Large intestine (tissue), 3 donors: ENCODE data around the gene TJAP1. TPM values are rescaled to one million over a fixed set of nuclear protein-coding genes. Genes with fewer than 3 reads are reported as not detected.
"Not testable (repeated sequence)": the region's sequence is repeated elsewhere in the genome, so short reads cannot be mapped to it uniquely, and the experiment has no call there.

Source experiments
- DNase-seq, 2 donors: peaks; one replicate each; pipeline versions ENCODE4 v3.0.0 to v3.0.0-alpha.2; 2013
- H3K27ac ChIP-seq: one replicate; pipeline ENCODE4 v1.5.1; 2013; ENCODE audit warnings: low read length
- H3K27me3 ChIP-seq: 2 replicates; pipeline ENCODE4 v1.6.1; 2013; ENCODE audit warnings: low read length; ENCODE audit not compliant: control insufficient read depth, insufficient read depth
- H3K36me3 ChIP-seq: 2 replicates; pipeline ENCODE4 v1.6.1; 2013; ENCODE audit warnings: low read length; ENCODE audit not compliant: control insufficient read depth, insufficient read depth
- H3K4me1 ChIP-seq: one replicate; pipeline ENCODE4 v1.6.1; 2013; ENCODE audit warnings: low read length; ENCODE audit not compliant: control insufficient read depth, insufficient read depth
- H3K4me3 ChIP-seq: one replicate; pipeline ENCODE4 v1.5.1; 2013; ENCODE audit warnings: low read length
- H3K9me3 ChIP-seq: one replicate; pipeline ENCODE4 v1.6.1; 2013; ENCODE audit warnings: mild to moderate bottlenecking, low read depth, low read length, moderate library complexity; ENCODE audit not compliant: control insufficient read depth
- WGBS: methylation state at CpG from one replicate; pipeline ENCODE4 v1.1.5; 2013; ENCODE audit warnings: low lambda C conversion rate; ENCODE audit not compliant: insufficient coverage; 5-methylcytosine and 5-hydroxymethylcytosine counted together
- polyA plus RNA-seq: library from polyadenylated mRNA; unstranded; fragments of 120-200 nt; gene quantifications from one replicate; pipeline ENCODE4 v1.2.1, GENCODE V29; 2013

The TJAP1 gene
- polyA plus RNA-seq, 1 donor = 43.1 TPM

DNA sequence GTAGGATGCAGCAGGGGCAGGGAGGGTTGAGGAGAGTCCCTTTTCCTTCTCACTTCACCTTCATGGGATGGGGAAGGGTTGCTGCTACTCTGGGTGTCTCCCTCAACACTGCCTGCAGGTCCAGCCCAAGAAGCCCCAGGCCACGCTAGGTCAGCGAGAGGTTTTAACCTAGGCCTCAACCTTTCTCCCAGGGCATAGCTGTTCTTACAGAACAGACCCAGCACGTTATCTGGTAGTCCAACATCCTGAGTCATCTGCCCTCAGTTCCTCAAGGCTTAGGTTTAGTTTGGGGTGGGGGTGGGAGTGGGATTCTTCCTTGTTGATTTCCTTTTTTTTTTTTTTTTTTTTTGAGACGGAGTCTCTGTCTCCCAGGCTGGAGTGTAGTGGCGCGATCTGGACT is 17.0 kb downstream of the TJAP1 start:
- whole genome bisulfite sequencing = no CpG with 5 or more reads among the region's 6 CpGs
- Histone ChIP-seq H3K27me3 (no peaks in the 10 kb centered on the region), H3K4me1 (peaks cover 54% of the 10 kb centered on the region), H3K27ac (peak overlapping the region; percentile 89), H3K4me3 (no peak overlapping the region), H3K36me3 (peaks cover 34% of the 10 kb centered on the region), H3K9me3 (no peaks in the 10 kb centered on the region)
- no peak for DNase-seq

DNA sequence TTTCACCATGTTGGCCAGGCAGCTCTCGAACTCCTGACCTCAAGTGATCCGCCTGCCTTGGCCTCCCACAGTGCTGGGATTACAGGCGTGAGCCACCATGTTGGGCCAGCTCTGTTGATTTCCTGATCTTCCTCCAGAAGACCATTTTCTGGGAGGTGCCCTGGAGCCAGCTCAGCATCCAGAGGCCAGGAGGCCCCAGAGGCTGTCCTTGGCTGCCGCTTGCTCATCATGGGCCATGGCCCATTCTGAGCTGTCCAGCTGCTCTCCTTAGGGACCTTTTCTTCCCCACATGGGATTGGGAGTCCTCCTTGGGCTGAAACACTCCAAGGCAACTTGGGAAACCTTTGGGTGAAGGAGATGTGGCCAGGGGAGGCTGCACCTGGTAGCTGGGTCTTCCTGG is 17.4 kb downstream of the TJAP1 start:
- DNase-seq = no peak
- H3K9me3 ChIP-seq = no peaks in the 10 kb centered on the region
- no peak overlapping the region for H3K4me3 ChIP-seq
- H3K27ac ChIP-seq = peak overlapping the region; percentile 2
- H3K27me3 ChIP-seq = no peaks in the 10 kb centered on the region
- peaks cover 54% of the 10 kb centered on the region for H3K4me1 ChIP-seq
- peaks cover 36% of the 10 kb centered on the region for H3K36me3 ChIP-seq
- no CpG with 5 or more reads among the region's 4 CpGs for WGBS

DNA sequence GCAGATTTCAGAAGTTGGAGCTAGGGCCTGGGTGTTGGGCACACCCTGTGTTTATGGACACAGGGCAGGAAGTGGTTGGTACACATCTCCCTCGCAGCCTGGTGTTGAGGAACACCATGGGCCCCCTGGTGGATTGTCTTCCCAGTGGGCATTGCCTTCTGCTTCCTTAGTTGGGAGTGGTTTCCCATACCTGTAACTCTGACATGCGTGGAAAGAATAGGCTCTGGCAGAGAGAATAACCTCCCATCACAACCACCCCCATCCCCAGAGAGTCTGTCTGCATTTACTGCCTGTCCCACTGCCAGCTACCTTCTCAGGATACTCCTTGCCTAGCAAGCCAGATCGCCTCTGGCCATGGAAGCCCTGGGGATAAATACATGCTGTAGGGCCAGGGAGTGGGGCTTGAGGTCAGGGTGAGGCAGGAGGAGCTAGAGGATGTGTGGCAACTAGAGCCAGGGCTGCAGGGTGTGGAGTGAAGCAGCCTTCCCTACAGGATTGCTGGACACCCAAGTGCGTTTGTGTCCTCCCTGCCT is 18.1 kb downstream of the TJAP1 start:
- DNase-seq = peak in 1 of 2 donors; percentile 52
- Histone ChIP-seq H3K9me3 (no peaks in the 10 kb centered on the region), H3K27me3 (no peaks in the 10 kb centered on the region), H3K36me3 (peaks cover 39% of the 10 kb centered on the region), H3K4me1 (peaks cover 54% of the 10 kb centered on the region), H3K27ac (no peak overlapping the region), H3K4me3 (no peak overlapping the region)
- no CpG with 5 or more reads among the region's 4 CpGs for WGBS

- Histone ChIP-seq H3K4me1 (peaks cover 54% of the 10 kb centered on the region), H3K27ac (no peak overlapping the region), H3K4me3 (no peak overlapping the region), H3K27me3 (no peaks in the 10 kb centered on the region), H3K36me3 (peaks cover 50% of the 10 kb centered on the region), H3K9me3 (no peaks in the 10 kb centered on the region)
- DNase-seq = peak in 1 of 2 donors; percentile 50
- no CpG with 5 or more reads among the region's 18 CpGs for WGBS
Observed at GRCh38 chr6:43496370-43497128, 19.2 kb downstream of the TJAP1 start.

GRCh38 chr6:43497129-43497396 is 19.7 kb downstream of the TJAP1 start:
- Histone ChIP-seq H3K9me3 (no peaks in the 10 kb centered on the region), H3K27me3 (no peaks in the 10 kb centered on the region), H3K4me1 (peaks cover 50% of the 10 kb centered on the region), H3K27ac (no peak overlapping the region), H3K4me3 (no peak overlapping the region), H3K36me3 (peaks cover 52% of the 10 kb centered on the region)
- 100% methylated on average over 1 of the region's 6 CpGs for WGBS
- DNase-seq = no peak

- Histone ChIP-seq H3K27me3 (no peaks in the 10 kb centered on the region), H3K4me3 (no peak overlapping the region), H3K4me1 (peaks cover 43% of the 10 kb centered on the region), H3K27ac (no peak overlapping the region), H3K36me3 (peaks cover 57% of the 10 kb centered on the region), H3K9me3 (no peaks in the 10 kb centered on the region)
- WGBS = no CpG with 5 or more reads among the region's 12 CpGs
- no peak for DNase-seq
Observed at GRCh38 chr6:43497689-43498088, 20.3 kb downstream of the TJAP1 start.

- H3K27me3 ChIP-seq, H3K9me3 ChIP-seq, DNase-seq, H3K27ac ChIP-seq, H3K4me3 ChIP-seq: not testable (repeated sequence)
- peaks cover 63% of the 10 kb centered on the region for H3K36me3 ChIP-seq
- WGBS = 100% methylated on average over 1 of the region's 5 CpGs
- peaks cover 37% of the 10 kb centered on the region for H3K4me1 ChIP-seq
Observed at GRCh38 chr6:43498291-43498690, 20.9 kb downstream of the TJAP1 start.

DNA sequence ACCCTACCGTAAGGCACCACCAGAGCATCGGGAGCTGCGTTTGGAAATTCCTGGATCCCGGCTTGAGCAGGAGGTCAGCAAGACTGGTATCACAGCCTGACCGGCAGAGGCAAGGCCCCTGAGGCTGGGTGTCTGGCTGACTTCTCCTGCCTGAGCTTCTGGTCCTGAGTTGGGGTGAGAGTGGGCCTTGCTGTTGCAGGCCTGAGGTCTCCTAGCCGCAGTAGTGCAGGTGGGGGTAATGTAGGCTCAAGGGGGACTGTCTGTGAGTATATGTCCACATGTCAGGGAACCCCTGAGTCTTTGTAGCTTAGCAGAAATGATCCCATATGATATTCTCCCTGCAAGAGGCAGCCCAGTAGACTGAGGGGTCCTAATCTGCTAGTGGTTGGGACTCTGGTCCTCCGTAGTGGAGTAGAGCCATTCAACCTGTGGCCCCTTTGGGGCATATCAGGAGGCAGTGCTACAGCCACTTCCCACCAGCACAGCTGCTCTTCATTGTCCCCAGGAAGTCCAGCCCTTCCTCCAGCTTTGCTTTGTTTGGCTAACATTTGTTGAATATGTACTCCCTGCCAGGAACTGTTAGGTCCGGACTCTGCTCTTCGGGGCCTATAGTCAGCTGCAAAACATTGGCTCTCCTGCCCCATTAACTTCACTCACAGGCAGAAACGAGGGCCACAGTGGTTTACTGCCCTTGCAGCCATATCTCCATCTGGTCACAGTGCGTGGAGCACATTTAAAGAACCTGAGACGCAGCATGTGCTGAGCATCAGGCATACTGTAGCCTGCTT is 21.9 kb downstream of the TJAP1 start:
- no peak for DNase-seq
- no peaks in the 10 kb centered on the region for H3K9me3 ChIP-seq
- no peak overlapping the region for H3K27ac ChIP-seq
- H3K36me3 ChIP-seq = peaks cover 70% of the 10 kb centered on the region
- H3K4me3 ChIP-seq = no peak overlapping the region
- H3K27me3 ChIP-seq = no peaks in the 10 kb centered on the region
- H3K4me1 ChIP-seq = peaks cover 29% of the 10 kb centered on the region
- WGBS = no CpG with 5 or more reads among the region's 12 CpGs

DNA sequence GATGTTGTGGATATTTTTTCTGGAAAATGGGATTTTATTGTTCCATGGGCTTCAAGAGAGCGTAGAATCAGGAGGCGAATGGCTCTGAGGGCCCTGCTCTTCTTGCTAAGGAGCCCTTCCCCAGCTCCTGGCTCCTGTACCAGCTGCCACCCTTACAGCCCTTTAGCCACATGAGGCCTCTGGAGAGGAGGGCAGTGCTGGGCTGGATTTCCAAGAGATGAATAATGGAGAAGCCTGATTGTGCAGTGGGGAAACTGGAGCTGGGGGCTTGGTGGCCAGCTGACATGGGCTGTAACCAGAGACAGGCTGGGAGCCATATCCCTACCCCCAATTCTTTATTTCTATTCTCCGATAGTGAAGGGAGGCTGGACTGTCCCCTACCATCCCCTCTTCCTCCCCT is 23.6 kb downstream of the TJAP1 start:
- no peak for DNase-seq
- no CpG with 5 or more reads among the region's 3 CpGs for WGBS
- Histone ChIP-seq H3K27me3 (no peaks in the 10 kb centered on the region), H3K4me1 (peaks cover 12% of the 10 kb centered on the region), H3K27ac (no peak overlapping the region), H3K4me3 (no peak overlapping the region), H3K9me3 (no peaks in the 10 kb centered on the region), H3K36me3 (peaks cover 83% of the 10 kb centered on the region)

DNA sequence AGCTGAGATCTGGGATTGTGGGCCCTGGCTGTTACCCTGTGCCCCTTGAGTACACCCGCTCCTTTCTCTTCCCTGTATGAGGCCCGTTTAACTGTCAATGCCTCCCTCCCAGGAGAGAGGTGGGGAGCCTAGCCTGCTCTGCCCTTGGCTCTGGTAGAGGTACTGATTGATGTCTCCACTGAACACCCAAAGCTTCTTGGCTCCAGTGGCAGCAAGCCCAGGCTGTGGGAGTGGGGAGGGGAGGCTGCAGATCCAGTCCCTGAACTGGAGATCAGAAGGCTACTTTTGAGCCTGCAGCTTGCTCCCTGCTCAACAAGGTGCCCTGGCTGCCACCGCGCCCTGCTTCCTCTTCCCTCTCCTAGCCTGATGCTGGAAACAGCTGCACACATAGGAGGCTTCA is 25.3 kb downstream of the TJAP1 start:
- peaks cover 75% of the 10 kb centered on the region for H3K36me3 ChIP-seq

More for the DNA sequence above, 25.3 kb downstream of the TJAP1 start:
- Histone ChIP-seq H3K4me1 (peaks cover 7% of the 10 kb centered on the region), H3K9me3 (no peaks in the 10 kb centered on the region), H3K27me3 (peaks cover under 1% of the 10 kb centered on the region), H3K4me3 (no peak overlapping the region), H3K27ac (no peak overlapping the region)
- WGBS = no CpG with 5 or more reads among the region's 4 CpGs
- DNase-seq = no peak
